Neural cell (in vitro differentiated cells): Measurements from ENCODE around the gene SHMT2. TPM values are rescaled to one million over a fixed set of nuclear protein-coding genes. Genes with fewer than 3 reads are reported as not detected.

Experiments used
- H2AFZ ChIP-seq: fragments of 200-600, 300-800 bp; sonication (generic), shearing (Covaris generic); 2 replicates; pipeline ENCODE4 v1.6.0; 2014; ENCODE audit warnings: low read depth, mild to moderate bottlenecking, antibody characterized with exemption, low read length, moderate library complexity
- H3F3A ChIP-seq: fragments of 200-600 bp; shearing (Covaris generic); 2 replicates; pipeline ENCODE4 v1.6.1; 2016; ENCODE audit warnings: mild to moderate bottlenecking, moderate library complexity, mixed read lengths, antibody characterized with exemption, low read length; ENCODE audit not compliant: insufficient read depth, poor library complexity, severe bottlenecking
- H3K27ac ChIP-seq: fragments of 200-600, 300-800 bp; sonication (generic), shearing (Covaris generic); 2 replicates; pipeline ENCODE4 v1.5.1; 2014; ENCODE audit warnings: mild to moderate bottlenecking, low read length, moderate library complexity
- H3K27me3 ChIP-seq: fragments of 300-800, 200-600 bp; sonication (generic), shearing (Covaris generic); 2 replicates; pipeline ENCODE4 v1.6.0; 2014; ENCODE audit warnings: mild to moderate bottlenecking, low read depth, low read length, moderate library complexity; ENCODE audit not compliant: insufficient read depth
- H3K36me3 ChIP-seq: fragments of 300-800, 200-600 bp; sonication (generic), shearing (Covaris generic); 2 replicates; pipeline ENCODE4 v1.5.1; 2014; ENCODE audit warnings: mild to moderate bottlenecking, antibody characterized with exemption, low read length, moderate library complexity; ENCODE audit not compliant: insufficient read depth
- H3K4me2 ChIP-seq: fragments of 300-800, 200-600 bp; sonication (generic), shearing (Covaris generic); 2 replicates; pipeline ENCODE4 v1.6.0; 2014; ENCODE audit warnings: mild to moderate bottlenecking, low read length
- H3K4me3 ChIP-seq: fragments of 300-800, 200-600 bp; sonication (generic), shearing (Covaris generic); 2 replicates; pipeline ENCODE4 v1.5.1; 2014; ENCODE audit warnings: mild to moderate bottlenecking, low read length, moderate library complexity
- H3K79me2 ChIP-seq: fragments of 200-600 bp; shearing (Covaris generic); replicated peaks from 2 replicates; pipeline ENCODE4 v1.6.0; 2014; ENCODE audit warnings: mild to moderate bottlenecking, low read length, moderate library complexity; ENCODE audit not compliant: insufficient read depth
- H3K9ac ChIP-seq: fragments of 300-800, 200-600 bp; sonication (generic), shearing (Covaris generic); 2 replicates; pipeline ENCODE4 v1.6.1; 2016; ENCODE audit warnings: mild to moderate bottlenecking, low read length, mixed read lengths
- H3K9me2 ChIP-seq: fragments of 200-600 bp; shearing (Covaris generic); 2 replicates; pipeline ENCODE4 v1.6.1; 2016; ENCODE audit warnings: mild to moderate bottlenecking, low read length, mixed read lengths; ENCODE audit not compliant: insufficient read depth
- H3K9me3 ChIP-seq: fragments of 200-600, 300-800 bp; sonication (generic), shearing (Covaris generic); 2 replicates; pipeline ENCODE4 v1.6.1; 2016; ENCODE audit warnings: mild to moderate bottlenecking, mixed run types, low read length, moderate library complexity, mixed read lengths
- H4K20me1 ChIP-seq: fragments of 200-600 bp; shearing (Covaris generic); 2 replicates; pipeline ENCODE4 v1.6.1; 2016; ENCODE audit warnings: mild to moderate bottlenecking, mixed run types; ENCODE audit not compliant: insufficient read depth
- CTCF ChIP-seq: fragments of 450-650 bp; IDR thresholded peaks from 2 replicates; pipeline ENCODE4 v1.5.1; 2014; ENCODE audit warnings: antibody characterized with exemption, mild to moderate bottlenecking, moderate library complexity; ENCODE audit not compliant: poor library complexity, severe bottlenecking
- EP300 ChIP-seq: fragments of 450-650 bp; conservative IDR thresholded peaks from 2 replicates; pipeline ENCODE4 v1.6.1; 2014; ENCODE audit warnings: antibody characterized with exemption, mild to moderate bottlenecking, moderate library complexity; ENCODE audit not compliant: poor library complexity, severe bottlenecking
- EZH2 ChIP-seq: fragments of 200-600, 300-800 bp; shearing (Covaris generic), sonication (generic); IDR thresholded peaks from 2 replicates; pipeline ENCODE4 v1.6.1; 2014; ENCODE audit warnings: antibody characterized with exemption, low read length, borderline replicate concordance, mild to moderate bottlenecking; ENCODE audit not compliant: insufficient read depth, poor library complexity, severe bottlenecking
- MXI1 ChIP-seq: fragments of 450-650 bp; conservative IDR thresholded peaks from 2 replicates; pipeline ENCODE4 v1.6.1; 2014; ENCODE audit warnings: antibody characterized with exemption, mild to moderate bottlenecking; ENCODE audit not compliant: poor library complexity, severe bottlenecking
- POLR2AphosphoS5 ChIP-seq: IDR thresholded peaks from 2 replicates; pipeline ENCODE4 v1.6.1; 2012
- RAD21 ChIP-seq: fragments of 450-650 bp; conservative IDR thresholded peaks from 2 replicates; pipeline ENCODE4 v1.6.1; 2014; ENCODE audit warnings: antibody characterized with exemption, mild to moderate bottlenecking, moderate library complexity
- REST ChIP-seq: IDR thresholded peaks from 2 replicates; pipeline ENCODE4 v1.6.1; 2012; ENCODE audit warnings: borderline replicate concordance
- SMC3 ChIP-seq: fragments of 450-650 bp; conservative IDR thresholded peaks from 2 replicates; pipeline ENCODE4 v1.6.1; 2014; ENCODE audit warnings: antibody characterized with exemption, mild to moderate bottlenecking, moderate library complexity; ENCODE audit not compliant: poor library complexity
- TAF1 ChIP-seq: IDR thresholded peaks from 2 replicates; pipeline ENCODE4 v1.6.1; 2012; ENCODE audit warnings: low read depth
- polyA plus RNA-seq: library from polyadenylated mRNA; depleted of rRNA; stranded (reverse); fragments of >200 nt; gene quantifications from 2 replicates; pipeline ENCODE4 v1.2.3, GENCODE V29; 2014

SHMT2 gene
- polyA plus RNA-seq, 1 donor from 2014 or later = 38.2 TPM

GRCh38 chr12:57201219-57201618 lies 28.3 kb upstream of the SHMT2 start:
- no peak overlapping the region for H3K27ac ChIP-seq
- no peak for TF ChIP-seq MXI1
- TF ChIP-seq EZH2 = no peak
- no peak for TF ChIP-seq TAF1
- no peak for TF ChIP-seq POLR2AphosphoS5
- TF ChIP-seq RAD21 = no peak
- no peak for TF ChIP-seq CTCF
- no peak for TF ChIP-seq REST
- no peak for TF ChIP-seq EP300
- H3K9ac ChIP-seq = no peak overlapping the region
- H3F3A ChIP-seq = no peaks in the 10 kb centered on the region
- H3K27me3 ChIP-seq = no peaks in the 10 kb centered on the region
- no peaks in the 10 kb centered on the region for H3K9me3 ChIP-seq
- no peak overlapping the region for H2AFZ ChIP-seq
- H3K9me2 ChIP-seq = no peaks in the 10 kb centered on the region
- no peaks in the 10 kb centered on the region for H3K79me2 ChIP-seq
- no peaks in the 10 kb centered on the region for H4K20me1 ChIP-seq
- H3K4me2 ChIP-seq = no peak overlapping the region
- H3K36me3 ChIP-seq = peaks cover 19% of the 10 kb centered on the region
- no peak overlapping the region for H3K4me3 ChIP-seq

GRCh38 chr12:57201631-57202030 lies 27.9 kb upstream of the SHMT2 start:
- H4K20me1 ChIP-seq = no peaks in the 10 kb centered on the region
- no peak overlapping the region for H3K9ac ChIP-seq
- H3K27ac ChIP-seq = no peak overlapping the region
- H3K4me3 ChIP-seq = no peak overlapping the region
- H3K9me3 ChIP-seq = no peaks in the 10 kb centered on the region
- no peak overlapping the region for H3K4me2 ChIP-seq
- no peak overlapping the region for H2AFZ ChIP-seq
- H3K9me2 ChIP-seq = no peaks in the 10 kb centered on the region
- no peaks in the 10 kb centered on the region for H3K79me2 ChIP-seq
- peaks cover 19% of the 10 kb centered on the region for H3K36me3 ChIP-seq
- H3F3A ChIP-seq = no peaks in the 10 kb centered on the region
- TF ChIP-seq TAF1 (no peak), RAD21 (no peak), CTCF (no peak), SMC3 (no peak), POLR2AphosphoS5 (no peak), EZH2 (no peak), EP300 (no peak), REST (no peak), MXI1 (no peak)
- H3K27me3 ChIP-seq = no peaks in the 10 kb centered on the region
